ENCODE results near the gene LITAFD. TPM values are rescaled to one million over a fixed set of nuclear protein-coding genes. Genes with fewer than 3 reads are reported as not detected.
"Not testable (repeated sequence)": the region's sequence is repeated elsewhere in the genome, so short reads cannot be mapped to it uniquely, and the experiment has no call there.

Gene LITAFD
- total RNA-seq, 1 donor from 2014 or later = not detected

DNA sequence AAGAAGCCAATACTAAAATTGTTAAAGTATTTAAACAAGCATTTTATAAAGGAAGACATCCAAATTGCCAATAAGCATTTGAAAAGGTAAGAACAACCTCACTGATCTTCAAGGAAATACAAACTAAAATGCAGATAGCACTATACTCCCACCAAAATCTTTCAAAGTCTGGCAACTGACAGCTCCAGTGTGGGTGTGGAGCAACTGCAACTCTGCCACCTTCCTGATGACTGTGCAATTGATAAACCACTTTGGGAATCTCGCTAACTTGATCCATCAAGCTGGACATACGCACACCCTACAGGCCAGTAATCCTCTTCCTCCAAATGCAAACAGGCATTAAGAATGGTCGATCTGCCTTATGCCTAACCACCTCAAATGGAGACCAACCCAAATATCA lies 31.9 kb downstream of the LITAFD start:
- Mint-ChIP-seq H3K36me3 (peaks cover 61% of the 10 kb centered on the region), H3K4me1 (peaks cover 7% of the 10 kb centered on the region), H3K4me3 (no peak overlapping the region), H3K9me3 (no peaks in the 10 kb centered on the region), H3K27me3 (ENCODE audit: low read depth) (no peaks in the 10 kb centered on the region), H3K27ac (no peak overlapping the region)
- TF ChIP-seq, protein P1, sequence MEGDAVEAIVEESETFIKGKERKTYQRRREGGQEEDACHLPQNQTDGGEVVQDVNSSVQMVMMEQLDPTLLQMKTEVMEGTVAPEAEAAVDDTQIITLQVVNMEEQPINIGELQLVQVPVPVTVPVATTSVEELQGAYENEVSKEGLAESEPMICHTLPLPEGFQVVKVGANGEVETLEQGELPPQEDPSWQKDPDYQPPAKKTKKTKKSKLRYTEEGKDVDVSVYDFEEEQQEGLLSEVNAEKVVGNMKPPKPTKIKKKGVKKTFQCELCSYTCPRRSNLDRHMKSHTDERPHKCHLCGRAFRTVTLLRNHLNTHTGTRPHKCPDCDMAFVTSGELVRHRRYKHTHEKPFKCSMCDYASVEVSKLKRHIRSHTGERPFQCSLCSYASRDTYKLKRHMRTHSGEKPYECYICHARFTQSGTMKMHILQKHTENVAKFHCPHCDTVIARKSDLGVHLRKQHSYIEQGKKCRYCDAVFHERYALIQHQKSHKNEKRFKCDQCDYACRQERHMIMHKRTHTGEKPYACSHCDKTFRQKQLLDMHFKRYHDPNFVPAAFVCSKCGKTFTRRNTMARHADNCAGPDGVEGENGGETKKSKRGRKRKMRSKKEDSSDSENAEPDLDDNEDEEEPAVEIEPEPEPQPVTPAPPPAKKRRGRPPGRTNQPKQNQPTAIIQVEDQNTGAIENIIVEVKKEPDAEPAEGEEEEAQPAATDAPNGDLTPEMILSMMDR (IDR thresholded peaks at IDR 0.05; ENCODE audit: unreplicated experiment) = no peak
- DNase-seq (ENCODE audit: low spot score in 2 of 2, unreplicated experiment in 2 of 2) = no peak

DNA sequence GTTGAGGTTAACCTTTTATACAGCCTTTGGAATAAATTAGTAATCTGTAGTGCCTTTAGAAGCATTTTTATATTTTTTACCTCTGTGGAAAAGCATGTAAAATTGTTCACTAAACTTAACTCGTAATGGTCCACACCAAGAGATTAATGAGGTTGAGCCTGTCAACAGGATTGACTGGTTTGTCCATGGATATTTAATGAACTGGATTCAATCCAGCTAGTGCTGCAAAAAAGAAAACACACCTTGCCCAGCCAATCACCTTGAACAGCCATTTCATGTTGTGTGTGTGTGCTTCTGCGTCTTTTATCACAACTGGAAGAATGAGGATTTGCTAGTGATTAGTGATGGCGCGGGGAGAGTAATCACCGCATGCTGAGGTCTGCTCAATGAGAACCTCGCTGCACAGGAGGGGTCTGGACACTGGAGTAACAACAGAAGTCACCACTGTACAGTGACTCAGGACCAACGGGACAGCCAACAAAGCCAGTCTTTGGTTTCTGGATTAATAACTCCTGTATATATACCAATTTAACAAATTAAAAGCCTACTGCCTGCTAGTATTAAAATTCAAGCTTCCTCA lies 33.7 kb downstream of the LITAFD start:
- H3K27me3 Mint-ChIP-seq (ENCODE audit: low read depth) = no peaks in the 10 kb centered on the region
- H3K4me3 Mint-ChIP-seq = no peak overlapping the region
- peaks cover 9% of the 10 kb centered on the region for H3K4me1 Mint-ChIP-seq
- no peaks in the 10 kb centered on the region for H3K9me3 Mint-ChIP-seq
- peaks cover 66% of the 10 kb centered on the region for H3K36me3 Mint-ChIP-seq
- H3K27ac Mint-ChIP-seq = no peak overlapping the region
- TF ChIP-seq, protein P1 (IDR thresholded peaks at IDR 0.05; ENCODE audit: unreplicated experiment) = no peak
- DNase-seq (ENCODE audit: low spot score in 2 of 2, unreplicated experiment in 2 of 2) = no peak

GRCh38 chr16:8916541-8917225 lies 34.5 kb downstream of the LITAFD start:
- TF ChIP-seq, protein P1 (IDR thresholded peaks at IDR 0.05; ENCODE audit: unreplicated experiment) = no peak
- Mint-ChIP-seq H3K4me3 (no peak overlapping the region), H3K9me3 (no peaks in the 10 kb centered on the region), H3K4me1 (peaks cover 8% of the 10 kb centered on the region), H3K27me3 (ENCODE audit: low read depth) (no peaks in the 10 kb centered on the region), H3K27ac (peak overlapping the region; percentile 71), H3K36me3 (peaks cover 66% of the 10 kb centered on the region)
- no peak for DNase-seq (ENCODE audit: low spot score in 2 of 2, unreplicated experiment in 2 of 2)

DNA sequence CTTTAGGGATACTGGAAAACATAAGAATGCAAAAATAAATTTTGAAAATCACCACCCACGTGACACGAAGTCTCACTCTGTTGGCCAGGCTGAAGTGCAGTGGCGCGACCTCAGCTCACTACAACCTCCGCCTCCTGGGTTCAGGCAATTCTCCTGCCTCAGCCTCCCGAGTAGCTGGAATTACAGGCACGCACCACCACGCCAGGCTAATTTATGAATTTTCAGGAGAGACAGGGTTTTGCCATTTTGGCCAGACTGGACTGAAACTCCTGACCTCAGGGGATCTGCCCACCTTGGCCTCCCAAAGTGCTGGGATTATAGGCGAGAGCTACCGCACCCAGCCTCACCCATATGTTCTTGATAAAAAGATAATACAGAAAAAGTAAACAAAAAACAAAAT lies 35.2 kb downstream of the LITAFD start:
- H3K9me3 Mint-ChIP-seq; H3K4me3 Mint-ChIP-seq; H3K4me1 Mint-ChIP-seq; H3K27ac Mint-ChIP-seq; H3K27me3 Mint-ChIP-seq (ENCODE audit: low read depth); DNase-seq (ENCODE audit: low spot score in 2 of 2, unreplicated experiment in 2 of 2): not testable (repeated sequence)
- peaks cover 64% of the 10 kb centered on the region for H3K36me3 Mint-ChIP-seq

DNA sequence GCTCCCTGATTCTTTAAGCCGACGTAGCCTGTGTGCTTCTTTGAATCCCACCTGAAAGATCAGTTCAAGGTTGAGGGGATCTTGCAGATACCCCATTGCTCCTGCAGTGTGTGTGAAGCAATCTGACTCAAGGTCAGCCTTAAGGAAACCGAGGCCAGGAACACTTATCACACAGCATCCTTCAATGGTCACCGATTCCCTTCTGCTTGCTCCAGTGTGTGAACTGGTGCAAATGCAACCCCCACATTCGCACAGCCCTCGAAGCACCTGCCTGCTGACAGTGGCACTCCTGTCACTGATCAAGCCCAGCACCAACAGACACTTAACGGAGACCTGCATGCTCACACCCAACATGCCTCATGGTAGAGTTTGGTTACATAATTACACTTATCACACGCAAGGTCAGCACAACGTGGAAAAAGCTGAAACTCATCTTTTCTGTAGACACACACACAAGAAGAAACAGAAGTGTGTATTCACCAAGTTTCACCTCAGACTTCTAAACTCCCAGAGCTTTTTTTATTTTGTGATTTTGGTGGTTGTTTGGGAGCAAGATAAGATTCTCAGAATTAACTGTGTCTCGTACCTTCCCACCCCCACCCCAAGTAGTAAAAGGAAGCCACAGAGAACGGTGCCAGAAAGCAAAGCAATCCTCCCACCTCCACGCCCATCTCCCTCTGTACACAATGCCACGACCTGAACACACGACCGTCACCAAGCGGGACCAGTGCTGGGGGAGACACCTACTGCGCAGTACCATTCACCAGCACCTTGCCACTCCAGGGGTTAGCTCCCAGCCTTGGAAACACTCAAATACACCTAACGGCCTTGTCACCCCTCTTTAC lies 37.2 kb downstream of the LITAFD start:
- TF ChIP-seq, protein P1 (IDR thresholded peaks at IDR 0.05; ENCODE audit: unreplicated experiment) = no peak
- DNase-seq (ENCODE audit: low spot score in 2 of 2, unreplicated experiment in 2 of 2) = no peak
- H3K36me3 Mint-ChIP-seq = peaks cover 52% of the 10 kb centered on the region
- no peak overlapping the region for H3K4me3 Mint-ChIP-seq
- H3K4me1 Mint-ChIP-seq = peaks cover 6% of the 10 kb centered on the region
- no peak overlapping the region for H3K27ac Mint-ChIP-seq
- H3K27me3 Mint-ChIP-seq (ENCODE audit: low read depth) = no peaks in the 10 kb centered on the region
- H3K9me3 Mint-ChIP-seq = no peaks in the 10 kb centered on the region
